Activated naive CD4-positive, alpha-beta T cell treated with anti-CD3 and anti-CD28 coated beads, Interleukin-2, amount 10 ng/mL, durations not matched to agents 7 days and 5 days (primary cell): ENCODE data around the gene COL27A1.

Source experiments
- CTCF ChIA-PET: fragments of 350-600 bp; sonication (Branson Sonifier 250); formaldehyde crosslinking; loops from one replicate; lab custom pipeline; 2021; ENCODE audit warnings: antibody characterized with exemption; lab: Charles Lee
- DNase-seq: peaks from one replicate; pipeline ENCODE4 v3.0.0-alpha.2; 2020
- H3K27ac Mint-ChIP-seq: one replicate; pipeline ENCODE4 v1.8.0; 2021; ENCODE audit warnings: mild to moderate bottlenecking, moderate library complexity, mixed read lengths
- H3K27me3 Mint-ChIP-seq: one replicate; pipeline ENCODE4 v1.8.0; 2021; ENCODE audit warnings: mild to moderate bottlenecking, mixed read lengths
- H3K36me3 Mint-ChIP-seq: one replicate; pipeline ENCODE4 v1.8.0; 2021; ENCODE audit warnings: mixed read lengths
- H3K4me1 Mint-ChIP-seq: one replicate; pipeline ENCODE4 v1.8.0; 2021; ENCODE audit warnings: mixed read lengths
- H3K4me3 Mint-ChIP-seq: one replicate; pipeline ENCODE4 v1.8.0; 2021; ENCODE audit warnings: mild to moderate bottlenecking, moderate library complexity, mixed read lengths
- H3K9me3 Mint-ChIP-seq: one replicate; pipeline ENCODE4 v1.8.0; 2021; ENCODE audit warnings: mixed read lengths

COL27A1 gene

DNA sequence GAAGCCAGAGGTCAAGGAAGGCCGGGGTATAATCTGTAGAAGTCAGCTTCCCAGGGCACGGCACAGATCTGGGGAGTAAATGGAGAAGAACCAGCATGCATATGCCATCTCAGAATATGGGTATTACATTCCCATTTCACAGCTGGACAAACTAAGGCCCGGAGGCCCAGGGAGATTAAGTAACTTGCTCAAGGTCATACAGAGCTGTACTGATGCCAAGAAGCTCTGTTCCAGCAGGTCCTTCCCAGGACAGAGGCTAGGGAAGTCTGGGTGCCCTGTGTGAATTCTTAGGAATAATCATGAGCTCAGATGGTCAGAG lies 19.2 kb downstream of the COL27A1 start:
- H3K9me3 Mint-ChIP-seq: no peaks in the 10 kb centered on the region
- no peak overlapping the region for H3K4me3 Mint-ChIP-seq
- H3K27me3 Mint-ChIP-seq: peaks cover 13% of the 10 kb centered on the region
- CTCF ChIA-PET: no interaction called here
- H3K36me3 Mint-ChIP-seq: no peaks in the 10 kb centered on the region
- no peaks in the 10 kb centered on the region for H3K4me1 Mint-ChIP-seq
- DNase-seq: no peak
- no peak overlapping the region for H3K27ac Mint-ChIP-seq

DNA sequence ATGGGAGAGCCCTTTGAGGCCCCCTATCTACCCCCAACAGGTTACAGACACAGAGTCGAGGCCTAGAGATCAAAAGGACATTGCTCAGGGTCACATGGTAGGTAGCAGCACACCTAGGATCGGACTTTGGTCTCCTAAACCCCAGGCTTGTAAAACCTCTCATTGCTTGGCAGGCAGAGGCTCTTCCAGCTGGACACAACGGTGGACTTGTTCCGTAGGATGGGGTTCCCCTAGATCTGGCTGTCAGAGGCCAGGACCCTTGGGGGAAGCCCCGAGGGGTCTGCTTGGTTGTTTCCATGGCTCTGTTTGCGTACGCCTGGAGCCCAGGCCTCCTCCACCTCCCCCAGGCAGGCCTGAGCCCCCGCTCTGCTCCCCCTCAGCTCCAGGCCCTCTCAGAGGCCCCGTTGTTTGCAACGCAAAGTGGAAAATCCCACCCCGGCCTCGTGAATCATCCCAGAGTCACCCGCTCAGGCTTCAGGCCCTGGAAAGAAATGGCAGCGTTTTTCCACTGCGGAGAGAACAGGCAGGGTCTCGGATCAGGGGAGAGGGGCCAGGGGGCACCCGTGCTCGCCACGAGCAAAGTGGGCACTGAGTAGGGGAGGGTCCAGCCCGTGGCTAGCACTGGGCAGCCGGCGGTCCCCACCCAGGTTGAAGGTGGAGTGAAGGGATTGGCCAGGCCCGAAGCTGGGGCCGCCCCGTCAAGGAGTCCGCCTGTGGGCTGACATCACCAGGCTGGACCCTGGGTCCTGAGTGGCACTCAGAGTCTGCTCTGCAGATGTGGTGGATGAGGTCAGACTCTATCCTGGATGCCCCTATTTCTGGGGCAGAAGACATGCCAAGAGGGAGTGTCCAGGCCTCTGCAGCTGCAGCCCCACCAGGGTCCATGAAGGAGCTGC lies 19.8 kb downstream of the COL27A1 start:
- CTCF ChIA-PET: no interaction called here
- no peak overlapping the region for H3K4me3 Mint-ChIP-seq
- H3K9me3 Mint-ChIP-seq: no peaks in the 10 kb centered on the region
- DNase-seq: no peak
- no peak overlapping the region for H3K27ac Mint-ChIP-seq
- peaks cover 13% of the 10 kb centered on the region for H3K27me3 Mint-ChIP-seq
- no peaks in the 10 kb centered on the region for H3K36me3 Mint-ChIP-seq
- no peaks in the 10 kb centered on the region for H3K4me1 Mint-ChIP-seq

DNA sequence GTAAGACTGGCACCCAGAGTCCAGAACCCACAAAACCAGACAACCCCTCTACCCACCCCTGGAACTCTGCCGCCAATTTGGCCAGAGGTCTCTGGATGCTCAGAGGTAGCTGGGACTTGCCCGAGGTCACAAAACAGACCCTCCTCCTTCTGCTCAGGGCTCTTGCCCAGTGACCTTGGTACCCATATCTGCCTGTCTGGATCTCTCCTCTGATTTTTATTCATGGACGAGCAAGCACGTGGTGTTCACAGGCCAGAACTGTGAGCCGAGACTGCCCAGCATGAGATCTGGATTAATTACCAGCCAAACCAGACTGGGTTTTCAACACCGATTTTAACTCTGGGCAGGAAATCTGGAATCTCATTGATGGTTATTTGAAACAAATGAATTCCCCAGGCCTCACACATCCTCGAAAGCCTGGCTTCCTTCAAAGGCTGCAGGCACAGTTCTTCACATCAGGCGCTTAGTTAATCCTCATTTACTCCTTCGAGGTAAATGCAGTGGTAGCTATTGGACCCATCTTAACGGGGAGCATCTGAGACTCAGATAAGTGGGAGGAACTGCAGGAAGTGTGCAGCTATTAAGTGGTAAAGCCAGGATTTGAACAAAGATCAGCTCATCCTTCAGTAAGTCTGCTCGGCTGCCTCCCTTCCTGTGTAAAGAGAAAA lies 21.4 kb downstream of the COL27A1 start:
- Mint-ChIP-seq H3K27ac (no peak overlapping the region), H3K9me3 (no peaks in the 10 kb centered on the region), H3K4me3 (no peak overlapping the region), H3K27me3 (peaks cover 20% of the 10 kb centered on the region), H3K36me3 (no peaks in the 10 kb centered on the region), H3K4me1 (no peaks in the 10 kb centered on the region)
- no peak for DNase-seq
- CTCF ChIA-PET: no interaction called here

DNA sequence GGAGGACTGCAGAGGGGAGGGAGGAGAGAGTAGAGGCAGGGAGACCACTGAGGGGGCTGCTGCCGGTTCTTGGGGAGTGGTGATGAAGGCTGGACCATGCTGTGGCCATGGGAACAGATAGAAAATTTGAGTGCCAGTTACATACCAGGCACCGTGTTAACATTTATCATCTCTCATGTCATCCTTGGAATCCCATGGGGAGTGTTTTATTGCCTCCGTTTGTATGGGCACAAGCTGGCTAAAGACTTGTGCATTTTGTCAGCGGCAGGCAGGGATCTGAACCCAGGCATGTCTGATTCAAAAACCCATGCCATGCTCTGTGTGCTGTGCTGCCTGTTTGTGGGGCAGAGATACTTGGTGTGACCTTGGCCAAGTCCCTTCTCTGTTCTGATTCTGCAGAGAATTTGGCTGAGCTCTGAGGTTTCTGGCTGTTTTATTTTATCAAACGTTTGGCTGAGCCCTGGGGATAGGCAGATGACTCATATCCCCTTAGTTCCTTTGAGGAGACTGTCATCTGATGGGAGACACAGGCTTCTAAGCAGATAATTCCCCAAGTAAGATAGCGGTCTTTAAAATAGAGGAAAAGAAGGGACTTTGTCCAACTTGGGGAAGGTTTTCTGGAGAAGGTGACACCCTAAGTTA lies 22.2 kb downstream of the COL27A1 start:
- H3K4me3 Mint-ChIP-seq: no peak overlapping the region
- no peaks in the 10 kb centered on the region for H3K4me1 Mint-ChIP-seq
- CTCF ChIA-PET: interaction anchor here (1.1 kb wide), 1 partner anchor 25 kb away, joined by 3 read pairs; no protein-coding TSS in a partner anchor
- no peaks in the 10 kb centered on the region for H3K36me3 Mint-ChIP-seq
- DNase-seq: no peak
- no peaks in the 10 kb centered on the region for H3K9me3 Mint-ChIP-seq
- peak overlapping the region; percentile 19 for H3K27ac Mint-ChIP-seq
- peaks cover 20% of the 10 kb centered on the region for H3K27me3 Mint-ChIP-seq

DNA sequence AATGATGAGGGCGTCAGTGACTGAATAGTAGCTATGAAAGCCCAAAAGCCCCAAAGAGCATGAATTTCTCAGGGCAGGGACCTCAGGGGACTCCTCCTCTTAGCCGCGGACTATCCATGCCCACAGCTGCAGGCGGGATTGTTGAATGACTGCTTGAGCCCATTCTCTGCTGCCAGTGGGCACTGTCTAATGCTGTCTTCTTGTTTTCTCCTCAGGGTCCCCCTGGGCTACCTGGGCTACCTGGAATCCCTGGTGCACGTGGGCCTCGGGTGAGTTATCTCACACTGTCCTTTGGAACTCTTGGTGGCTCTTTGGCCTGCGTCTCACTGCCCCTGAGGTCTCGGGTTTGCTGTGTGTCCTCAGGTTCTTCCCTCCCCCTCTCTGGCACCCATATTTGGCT lies 22.7 kb downstream of the COL27A1 start:
- H3K4me1 Mint-ChIP-seq: no peaks in the 10 kb centered on the region
- DNase-seq: no peak
- no peaks in the 10 kb centered on the region for H3K9me3 Mint-ChIP-seq
- H3K27me3 Mint-ChIP-seq: peaks cover 20% of the 10 kb centered on the region
- H3K4me3 Mint-ChIP-seq: no peak overlapping the region
- no peaks in the 10 kb centered on the region for H3K36me3 Mint-ChIP-seq
- CTCF ChIA-PET: interaction anchor here (1.1 kb wide), 1 partner anchor 24 kb away, joined by 3 read pairs; no protein-coding TSS in a partner anchor
- H3K27ac Mint-ChIP-seq: no peak overlapping the region

DNA sequence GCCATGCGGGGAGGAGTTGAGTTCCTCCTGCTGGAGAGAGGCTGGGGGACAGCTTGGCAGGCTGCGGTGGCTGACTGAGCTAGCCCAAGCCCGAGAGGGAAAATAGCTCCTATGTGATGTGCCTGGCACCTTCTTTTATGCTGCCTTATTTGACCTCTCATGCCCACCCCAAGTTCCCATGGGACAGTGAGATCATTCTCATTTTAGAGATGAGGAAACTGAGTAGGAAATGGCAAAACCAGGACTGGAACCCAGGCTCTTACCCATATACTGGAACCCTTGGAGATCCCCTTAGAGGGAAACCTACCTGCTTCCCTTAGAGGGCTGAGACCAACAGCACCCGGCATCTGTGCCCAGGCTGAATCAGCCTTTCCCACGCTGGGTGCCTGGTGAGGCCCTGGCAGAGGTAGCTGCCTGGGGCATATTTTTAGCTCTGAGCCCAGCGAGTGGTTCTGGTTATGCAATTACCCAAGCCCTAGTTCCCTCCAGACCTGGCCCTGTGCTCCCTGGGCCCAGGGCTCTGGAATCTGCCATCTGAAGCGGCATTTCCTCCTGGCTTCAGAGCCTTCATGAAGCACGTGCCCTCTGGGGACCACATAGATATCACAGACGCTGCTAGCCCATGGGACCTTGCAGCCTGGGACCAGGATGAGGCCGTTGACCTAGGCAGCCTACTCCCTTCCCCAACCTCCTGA lies 23.6 kb downstream of the COL27A1 start:
- H3K4me3 Mint-ChIP-seq: no peak overlapping the region
- H3K4me1 Mint-ChIP-seq: no peaks in the 10 kb centered on the region
- H3K27me3 Mint-ChIP-seq: peaks cover 20% of the 10 kb centered on the region
- no peak for DNase-seq
- CTCF ChIA-PET: no interaction called here
- H3K36me3 Mint-ChIP-seq: no peaks in the 10 kb centered on the region
- H3K9me3 Mint-ChIP-seq: no peaks in the 10 kb centered on the region
- no peak overlapping the region for H3K27ac Mint-ChIP-seq

DNA sequence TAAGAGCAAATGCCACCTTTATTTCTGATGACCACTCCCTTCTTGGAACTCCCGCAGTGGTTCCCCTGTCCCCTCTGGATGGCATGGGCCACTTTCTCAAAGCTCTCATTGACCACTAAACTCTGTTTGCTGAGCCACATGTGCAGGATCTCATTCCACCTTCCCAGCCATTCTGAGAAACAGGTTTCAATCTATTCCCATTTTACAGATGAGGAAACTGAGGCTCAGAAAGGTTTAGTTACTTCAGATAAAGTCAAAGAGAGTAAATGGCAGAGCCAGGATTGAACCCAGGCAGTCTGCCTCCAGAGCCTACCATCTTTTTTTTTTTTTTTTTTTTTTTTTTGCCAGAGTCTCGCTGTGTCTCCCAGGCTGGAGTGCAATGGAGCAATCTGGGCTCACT lies 24.2 kb downstream of the COL27A1 start:
- CTCF ChIA-PET: no interaction called here
- H3K4me3 Mint-ChIP-seq: no peak overlapping the region
- H3K27me3 Mint-ChIP-seq: peaks cover 20% of the 10 kb centered on the region
- no peak overlapping the region for H3K27ac Mint-ChIP-seq
- no peaks in the 10 kb centered on the region for H3K4me1 Mint-ChIP-seq
- no peak for DNase-seq
- H3K9me3 Mint-ChIP-seq: no peaks in the 10 kb centered on the region
- H3K36me3 Mint-ChIP-seq: no peaks in the 10 kb centered on the region

DNA sequence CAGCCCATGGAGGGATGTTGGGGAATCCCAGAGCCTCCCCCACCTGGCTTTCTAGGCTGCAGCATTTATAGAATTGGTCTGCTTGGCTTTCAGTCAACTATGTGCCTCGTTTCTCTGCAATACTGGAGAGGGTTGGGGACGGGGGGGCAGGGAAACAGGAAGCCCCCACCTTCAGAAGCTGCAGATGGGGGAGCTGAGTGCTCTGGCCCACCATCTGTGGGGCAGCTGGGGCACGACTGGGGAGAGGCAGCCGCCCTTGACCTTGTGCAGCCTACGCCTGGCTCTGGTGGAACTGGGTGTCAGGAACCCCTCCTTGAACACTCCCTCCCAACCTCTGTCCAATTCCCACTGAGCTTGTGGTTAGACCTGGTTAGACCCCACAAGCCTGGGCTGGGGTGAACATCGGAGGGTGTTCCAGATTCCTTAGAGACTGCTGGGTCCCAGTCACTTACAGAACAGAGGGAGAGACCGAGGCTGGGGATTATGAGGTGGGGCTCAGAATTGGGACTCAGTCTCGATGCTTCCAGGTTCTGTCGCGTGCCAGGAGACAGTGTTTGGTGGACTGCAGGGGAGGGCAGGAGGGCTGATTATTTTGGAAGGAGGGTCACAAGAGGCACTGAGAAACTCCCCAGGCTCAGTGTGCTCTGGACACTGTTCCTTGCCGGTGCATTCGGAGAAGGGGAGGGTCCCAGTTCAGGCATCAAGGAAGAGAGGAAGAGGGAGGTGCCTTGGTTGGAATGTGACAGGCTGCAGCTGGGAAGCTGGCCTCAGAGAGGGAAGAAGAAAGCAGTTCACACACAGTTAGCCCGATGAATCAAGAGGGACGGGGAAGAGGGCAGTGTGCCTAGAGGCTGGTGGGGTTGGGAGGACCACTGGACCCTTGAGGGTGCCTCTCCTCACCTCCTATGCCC lies 25.6 kb downstream of the COL27A1 start:
- H3K4me1 Mint-ChIP-seq: no peaks in the 10 kb centered on the region
- H3K9me3 Mint-ChIP-seq: no peaks in the 10 kb centered on the region
- H3K4me3 Mint-ChIP-seq: no peak overlapping the region
- CTCF ChIA-PET: no interaction called here
- peaks cover 20% of the 10 kb centered on the region for H3K27me3 Mint-ChIP-seq
- no peak for DNase-seq
- no peaks in the 10 kb centered on the region for H3K36me3 Mint-ChIP-seq
- H3K27ac Mint-ChIP-seq: no peak overlapping the region

DNA sequence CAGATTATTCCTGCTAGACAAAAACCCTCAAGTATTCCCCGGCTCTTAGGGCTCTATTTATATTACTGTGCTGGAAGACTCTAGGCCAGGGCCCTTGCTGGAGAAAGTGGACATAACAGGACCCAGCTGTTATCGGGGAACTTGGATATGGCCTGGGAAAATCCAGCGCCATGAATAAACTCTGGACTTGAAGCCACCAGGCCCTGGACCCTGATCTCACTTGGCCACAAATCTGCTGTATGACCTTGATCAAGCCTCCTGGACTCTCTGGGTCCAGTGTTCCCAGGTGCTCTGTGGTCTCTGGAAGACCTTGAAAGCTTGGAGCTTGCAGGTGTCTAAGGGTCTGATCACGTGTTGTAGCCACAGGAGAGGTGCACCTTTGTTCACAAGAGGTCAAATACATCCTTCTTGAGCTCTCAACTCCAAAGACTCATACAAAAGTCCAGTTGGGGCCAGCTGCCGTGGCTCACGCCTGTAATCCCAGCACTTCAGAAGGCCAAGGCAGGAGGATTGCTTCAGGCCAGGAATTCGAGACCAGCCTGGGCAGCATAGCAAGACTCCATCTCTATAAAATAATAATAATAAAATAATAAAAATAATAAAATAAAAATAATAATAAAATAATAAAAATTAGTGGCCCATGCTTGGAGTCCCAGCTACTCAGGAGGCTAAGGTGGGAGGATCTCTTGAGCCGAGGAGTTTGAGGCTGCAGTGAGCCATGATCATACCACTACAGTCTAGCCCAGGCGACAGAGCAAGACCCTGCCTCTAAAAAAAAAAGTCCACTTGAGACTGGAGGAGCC lies 26.5 kb downstream of the COL27A1 start:
- H3K27me3 Mint-ChIP-seq: peaks cover 20% of the 10 kb centered on the region
- no peaks in the 10 kb centered on the region for H3K4me1 Mint-ChIP-seq
- no peak overlapping the region for H3K4me3 Mint-ChIP-seq
- CTCF ChIA-PET: no interaction called here
- no peak overlapping the region for H3K27ac Mint-ChIP-seq
- H3K9me3 Mint-ChIP-seq: no peaks in the 10 kb centered on the region
- DNase-seq: no peak
- H3K36me3 Mint-ChIP-seq: no peaks in the 10 kb centered on the region

DNA sequence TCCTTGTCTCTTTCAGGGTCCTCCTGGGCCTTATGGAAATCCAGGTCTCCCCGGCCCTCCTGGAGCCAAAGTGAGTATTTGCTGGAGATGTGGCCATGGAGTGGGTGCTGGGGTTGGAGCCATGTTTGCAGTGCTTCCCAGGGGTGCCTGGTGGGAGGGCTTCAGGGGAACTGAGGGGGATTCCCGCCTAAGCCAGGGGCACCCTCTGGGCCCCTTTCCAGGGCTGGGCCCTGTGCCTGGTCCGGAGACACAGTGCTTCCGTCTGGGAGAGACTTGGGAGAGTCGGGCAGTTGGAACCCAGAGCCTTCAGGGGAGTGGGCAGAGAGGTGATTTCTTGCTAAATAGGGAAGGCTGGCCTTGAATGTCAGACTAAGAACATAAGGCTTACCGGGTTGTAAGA lies 27.7 kb downstream of the COL27A1 start:
- no peaks in the 10 kb centered on the region for H3K9me3 Mint-ChIP-seq
- CTCF ChIA-PET: interaction anchor here (1.3 kb wide), 1 partner anchor 28 kb away, joined by 4 read pairs; the partner anchor contains the start of gene COL27A1

DNA sequence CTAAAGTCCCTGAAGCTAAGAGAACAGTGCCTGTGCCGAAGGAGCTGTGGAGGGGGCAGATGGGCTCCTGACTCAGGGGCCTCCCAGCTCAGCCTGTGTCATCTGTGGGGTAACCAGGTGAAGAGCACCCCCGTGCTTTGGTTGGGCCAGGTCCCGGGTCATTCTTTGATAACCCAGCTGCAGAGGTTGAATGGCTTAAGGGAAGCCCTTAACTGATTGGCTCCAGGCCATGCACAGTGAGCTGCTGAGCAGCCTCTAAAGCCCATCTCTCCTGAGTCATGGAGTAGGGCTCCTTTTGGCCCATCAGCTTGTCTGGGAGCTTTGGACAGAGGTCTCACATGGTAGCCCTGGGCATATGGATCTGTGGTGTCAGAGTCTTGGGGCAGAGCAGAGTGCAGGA lies 28.7 kb downstream of the COL27A1 start:
- Mint-ChIP-seq H3K36me3 (no peaks in the 10 kb centered on the region), H3K4me1 (no peaks in the 10 kb centered on the region), H3K27me3 (peaks cover 6% of the 10 kb centered on the region), H3K4me3 (no peak overlapping the region), H3K27ac (no peak overlapping the region), H3K9me3 (no peaks in the 10 kb centered on the region)
- no peak for DNase-seq
- CTCF ChIA-PET: interaction anchor here (1.0 to 1.3 kb wide), 2 partner anchors 11 to 29 kb away, joined by 3 to 4 read pairs; partner anchors contain the start of gene COL27A1

More for the DNA sequence above, 27.7 kb downstream of the COL27A1 start:
- no peak for DNase-seq
- Mint-ChIP-seq H3K4me1 (no peaks in the 10 kb centered on the region), H3K27me3 (peaks cover 13% of the 10 kb centered on the region), H3K4me3 (no peak overlapping the region), H3K36me3 (no peaks in the 10 kb centered on the region), H3K27ac (no peak overlapping the region)

DNA sequence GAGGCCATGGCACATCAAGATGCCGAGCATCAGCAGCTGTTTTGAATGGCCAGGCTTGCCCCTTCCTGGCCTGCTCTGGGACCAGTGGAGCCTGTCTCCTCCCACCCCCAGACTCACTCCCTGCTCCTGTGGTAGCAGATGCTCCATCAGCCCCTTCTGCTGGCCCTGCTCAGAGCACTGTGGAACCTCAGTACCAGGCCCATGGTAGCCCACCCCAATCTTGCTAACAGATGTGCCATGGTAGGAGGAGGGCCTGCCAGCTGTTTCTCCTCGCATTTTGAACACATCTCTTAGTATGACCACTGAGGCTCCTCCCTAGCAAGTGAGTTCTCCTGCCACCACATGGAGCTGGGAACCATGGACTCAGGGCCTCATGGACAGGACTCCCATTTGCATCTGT lies 29.5 kb downstream of the COL27A1 start:
- no peak for DNase-seq
- H3K27me3 Mint-ChIP-seq: peaks cover 6% of the 10 kb centered on the region
- no peaks in the 10 kb centered on the region for H3K36me3 Mint-ChIP-seq
- H3K4me1 Mint-ChIP-seq: no peaks in the 10 kb centered on the region
- CTCF ChIA-PET: no interaction called here
- no peaks in the 10 kb centered on the region for H3K9me3 Mint-ChIP-seq
- no peak overlapping the region for H3K4me3 Mint-ChIP-seq
- H3K27ac Mint-ChIP-seq: no peak overlapping the region
